ENCODE measurements around the gene LY6G5B. TPM values are rescaled to one million over a fixed set of nuclear protein-coding genes. Genes with fewer than 3 reads are reported as not detected.

The LY6G5B gene, protein sequence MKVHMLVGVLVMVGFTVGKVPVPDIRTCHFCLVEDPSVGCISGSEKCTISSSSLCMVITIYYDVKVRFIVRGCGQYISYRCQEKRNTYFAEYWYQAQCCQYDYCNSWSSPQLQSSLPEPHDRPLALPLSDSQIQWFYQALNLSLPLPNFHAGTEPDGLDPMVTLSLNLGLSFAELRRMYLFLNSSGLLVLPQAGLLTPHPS
- total RNA-seq (10 to 100 TPM; 39.3 to 39.8 TPM), polyA plus RNA-seq (under 1 TPM in 1 of 2 donors, not detected in 1; 0.98 TPM)

DNA sequence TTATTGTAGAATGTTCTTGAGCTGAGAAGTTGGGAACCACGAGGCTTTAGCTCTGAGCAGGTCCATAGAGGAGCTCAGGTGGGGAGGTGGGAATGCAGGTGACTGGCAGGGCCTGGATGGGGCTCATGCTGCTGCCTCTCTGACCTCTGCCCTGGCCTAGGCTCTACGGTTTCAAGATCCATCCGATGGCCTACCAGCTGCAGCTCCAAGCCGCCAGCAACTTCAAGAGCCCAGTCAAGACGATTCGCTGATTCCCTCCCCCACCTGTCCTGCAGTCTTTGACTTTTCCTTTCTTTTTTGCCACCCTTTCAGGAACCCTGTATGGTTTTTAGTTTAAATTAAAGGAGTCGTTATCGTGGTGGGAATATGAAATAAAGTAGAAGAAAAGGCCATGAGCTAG is at the start of gene LY6G5B:
Gene LY6G5B, plus strand, starts transcription at position 301 of the 400 bp plus-strand sequence. CDS start 975 bp downstream, outside the sequence.
- Histone ChIP-seq H3K4me1 (ENCODE audit: insufficient read depth, low read length) (peaks cover 29% of the 10 kb centered on the region), H3K36me3 (ENCODE audit: insufficient read depth, low read length) (peaks cover 66% of the 10 kb centered on the region), H3K27me3 (ENCODE audit: insufficient read depth, low read length) (no peaks in the 10 kb centered on the region), H3K27ac (ENCODE audit: low read depth, low read length) (no peak within 1 kb of the TSS), H3K4me3 (ENCODE audit: low read length in 2 of 2) (no peak within 1 kb of the TSS), H3K9me3 (ENCODE audit: control insufficient read depth in 1 of 2, low read length in 2 of 2) (no peaks in the 10 kb centered on the region)
- CTCF ChIA-PET (ENCODE audit: partially characterized antibody) = interaction anchor here (2.5 kb wide), 1 partner anchor 11 kb away, joined by 8 read pairs; the partner anchor contains the start of gene LY6G5C
- POLR2A ChIA-PET (ENCODE audit: partially characterized antibody) = interaction anchor here (3.3 kb wide), 1 partner anchor 18 kb away, joined by 16 read pairs; the partner anchor contains the start of gene BAG6
- Mint-ChIP-seq H3K36me3 (peaks cover 47 to 68% of the 10 kb centered on the region in 2 donors), H3K9me3 (no peaks in the 10 kb centered on the region), H3K27me3 (no peaks in the 10 kb centered on the region), H3K27ac (peak within 1 kb of the TSS; percentile 13 to 70 (median 57)), H3K4me3 (peak within 1 kb of the TSS in 1 of 8 donors; percentile 39), H3K4me1 (peaks cover 14 to 32% (median 23%) of the 10 kb centered on the region in 4 donors)
- DNase-seq = no peak
- intact Hi-C loops (cut with micrococcal nuclease) = loop anchor here (5.0 to 10.0 kb wide), 2 partner anchors 228 to 1535 kb away; partner anchors contain the start of genes EHMT2, HSD17B8, RING1 and RXRB

DNA sequence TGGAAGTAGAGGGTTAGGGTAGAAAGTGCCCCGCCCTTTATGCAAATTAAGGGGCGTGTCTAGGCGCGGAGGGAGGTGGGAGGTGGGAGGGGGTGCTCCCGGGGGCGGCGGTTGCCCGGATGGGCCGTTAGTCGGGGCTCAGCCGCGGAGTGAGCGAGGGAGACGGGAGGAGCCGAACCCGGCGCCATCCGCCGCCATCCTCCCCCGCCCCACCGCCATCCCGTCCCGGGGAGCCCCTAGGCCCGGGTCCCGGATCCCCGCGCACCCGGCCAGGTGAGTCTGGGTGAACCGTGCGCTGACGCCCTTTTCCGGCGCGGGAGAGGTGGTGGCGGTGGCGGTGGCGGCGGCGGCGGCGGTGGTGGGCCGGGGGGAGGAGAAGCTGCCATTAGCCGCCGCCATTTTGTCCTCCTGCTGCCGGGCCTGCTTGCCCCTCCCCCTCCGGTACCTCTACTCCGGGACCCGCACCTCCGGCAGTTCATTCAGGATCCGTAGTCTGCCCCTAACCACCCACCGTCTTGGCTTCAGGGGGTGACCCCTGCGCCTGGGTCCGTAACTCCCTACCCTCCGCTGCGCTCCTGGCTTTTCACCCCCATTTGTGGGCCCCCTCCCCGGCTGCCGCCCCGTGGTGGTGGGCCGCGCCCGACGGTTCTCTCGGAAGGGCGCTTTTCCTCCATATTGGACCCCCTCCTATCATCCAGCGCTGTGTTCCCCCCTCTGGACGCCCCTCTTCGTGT is 49.0 kb upstream of the LY6G5B start, which contains the start of gene PRRC2A:
Gene PRRC2A, plus strand, starts transcription at position 130 of the 734 bp plus-strand sequence. CDS start 2,075 bp downstream, outside the sequence.
- H3K36me3 Mint-ChIP-seq = peaks cover 12 to 46% of the 10 kb centered on the region in 2 donors
- POLR2A ChIA-PET (ENCODE audit: partially characterized antibody) = interaction anchor here (0.8 to 4.5 kb wide), 24 partner anchors 18 to 351 kb away, joined by 3 to 66 read pairs (median 5); partner anchors contain the start of genes APOM, ATP6V1G2, BAG6 and C6orf47
- intact Hi-C loops (cut with micrococcal nuclease) = loop anchor here (1.0 kb wide), 6 partner anchors 32 to 423 kb away; partner anchors contain the start of genes ABHD16A, BAG6 and NFKBIL1
- peaks cover 21 to 42% (median 33%) of the 10 kb centered on the region in 4 donors for H3K4me1 Mint-ChIP-seq
- peaks cover 27% of the 10 kb centered on the region for H3K4me1 ChIP-seq (ENCODE audit: insufficient read depth, low read length)
- H3K27ac Mint-ChIP-seq = peak within 1 kb of the TSS; percentile 91 to 99 (median 98)
- no peaks in the 10 kb centered on the region for H3K9me3 ChIP-seq (ENCODE audit: control insufficient read depth in 1 of 2, low read length in 2 of 2)
- CTCF ChIA-PET (ENCODE audit: partially characterized antibody) = no interaction called here
- H3K27me3 ChIP-seq (ENCODE audit: insufficient read depth, low read length) = no peaks in the 10 kb centered on the region
- H3K36me3 ChIP-seq (ENCODE audit: insufficient read depth, low read length) = peaks cover 29% of the 10 kb centered on the region
- H3K4me3 Mint-ChIP-seq = peak within 1 kb of the TSS; percentile 89 to 98 (median 94)
- no peaks in the 10 kb centered on the region for H3K9me3 Mint-ChIP-seq
- no peaks in the 10 kb centered on the region for H3K27me3 Mint-ChIP-seq
- H3K27ac ChIP-seq (ENCODE audit: low read depth, low read length) = peak within 1 kb of the TSS; percentile 99
- peak in 1 of 5 donors; percentile 85 for DNase-seq
- peak within 1 kb of the TSS; percentile 83 to 93 for H3K4me3 ChIP-seq (ENCODE audit: low read length in 2 of 2)

DNA sequence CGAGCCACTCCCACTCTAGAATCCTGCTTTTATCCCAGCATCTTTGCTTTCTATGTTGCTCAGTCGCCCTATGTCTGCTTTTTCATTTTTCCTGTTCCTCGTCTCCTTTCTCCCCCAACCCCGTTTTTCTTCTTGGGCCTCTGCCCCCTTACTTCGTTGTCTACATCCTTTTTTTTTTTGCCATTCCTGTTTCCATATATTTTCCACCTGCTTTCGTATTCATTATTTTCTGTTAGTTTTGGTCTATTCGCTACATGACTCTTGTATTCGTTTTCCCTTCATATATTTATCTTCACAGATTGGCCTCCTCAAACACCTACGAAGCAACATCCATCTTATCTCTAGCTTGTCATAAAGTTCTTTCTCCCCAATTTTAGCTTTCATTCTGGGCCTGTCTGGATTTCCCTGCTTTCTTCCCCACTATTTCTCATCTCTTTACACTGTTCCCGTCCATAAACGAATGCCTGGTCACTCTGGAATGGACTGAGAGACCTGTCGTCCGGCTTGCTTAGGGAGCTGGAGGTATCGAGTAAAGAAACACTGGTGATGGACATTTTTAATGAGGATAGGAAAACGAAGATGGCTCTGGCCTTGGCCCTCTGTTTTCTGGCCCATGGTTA is 48.3 kb upstream of the LY6G5B start:
- Histone ChIP-seq H3K9me3 (ENCODE audit: control insufficient read depth in 1 of 2, low read length in 2 of 2) (no peaks in the 10 kb centered on the region), H3K4me3 (ENCODE audit: low read length in 2 of 2) (peak overlapping the region; percentile 83 to 93), H3K36me3 (ENCODE audit: insufficient read depth, low read length) (peaks cover 36% of the 10 kb centered on the region), H3K27ac (ENCODE audit: low read depth, low read length) (peak overlapping the region; percentile 99), H3K27me3 (ENCODE audit: insufficient read depth, low read length) (no peaks in the 10 kb centered on the region), H3K4me1 (ENCODE audit: insufficient read depth, low read length) (peaks cover 20% of the 10 kb centered on the region)
- no peaks in the 10 kb centered on the region for H3K9me3 Mint-ChIP-seq
- intact Hi-C loops (cut with micrococcal nuclease) = no loop called here
- peaks cover 19 to 52% of the 10 kb centered on the region in 2 donors for H3K36me3 Mint-ChIP-seq
- no peaks in the 10 kb centered on the region for H3K27me3 Mint-ChIP-seq
- H3K4me3 Mint-ChIP-seq = peak overlapping the region; percentile 85 to 95 (median 90)
- peak in 2 of 5 donors; percentile 18 to 27 for DNase-seq
- POLR2A ChIA-PET (ENCODE audit: partially characterized antibody) = interaction anchor here (0.8 to 4.5 kb wide), 19 partner anchors 18 to 351 kb away, joined by 3 to 66 read pairs (median 5); partner anchors contain the start of genes APOM, BAG6, C6orf47 and DDX39B
- peak overlapping the region; percentile 90 to 99 (median 96) for H3K27ac Mint-ChIP-seq
- CTCF ChIA-PET (ENCODE audit: partially characterized antibody) = interaction anchor here (0.9 to 1.8 kb wide), 4 partner anchors 23 to 149 kb away, joined by 3 to 8 read pairs (median 4); partner anchors contain the start of gene GPANK1
- H3K4me1 Mint-ChIP-seq = peaks cover 20 to 37% (median 28%) of the 10 kb centered on the region in 4 donors

DNA sequence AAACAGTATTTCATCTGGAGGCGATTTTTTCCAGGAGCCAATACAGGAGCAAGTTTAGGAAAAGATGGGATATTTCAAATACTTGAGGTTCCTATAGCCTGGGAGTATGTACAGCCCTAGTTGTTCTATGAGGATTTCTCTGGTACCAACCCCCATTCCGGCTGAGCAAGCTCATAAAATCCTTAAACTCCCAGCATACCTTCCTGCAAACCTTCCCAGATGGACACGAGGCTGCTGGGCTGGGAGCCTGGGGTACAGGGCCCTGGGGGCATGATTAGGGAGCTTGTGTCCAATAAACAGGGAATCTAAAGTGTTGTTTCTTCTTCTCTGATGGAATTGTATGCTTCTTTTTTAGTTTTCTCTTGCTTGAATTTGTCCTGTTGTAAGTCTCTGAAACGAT is 47.8 kb upstream of the LY6G5B start:
- Mint-ChIP-seq H3K27ac (peak overlapping the region; percentile 90 to 99 (median 96)), H3K27me3 (no peaks in the 10 kb centered on the region), H3K4me1 (peaks cover 20 to 32% (median 25%) of the 10 kb centered on the region in 4 donors), H3K4me3 (peak overlapping the region; percentile 85 to 95 (median 90)), H3K36me3 (peaks cover 23 to 56% of the 10 kb centered on the region in 2 donors), H3K9me3 (no peaks in the 10 kb centered on the region)
- no peak for DNase-seq
- no peaks in the 10 kb centered on the region for H3K9me3 ChIP-seq (ENCODE audit: control insufficient read depth in 1 of 2, low read length in 2 of 2)
- CTCF ChIA-PET (ENCODE audit: partially characterized antibody) = interaction anchor here (0.9 to 1.8 kb wide), 7 partner anchors 12 to 148 kb away, joined by 3 to 8 read pairs (median 3); partner anchors contain the start of genes DDAH2 and GPANK1
- H3K36me3 ChIP-seq (ENCODE audit: insufficient read depth, low read length) = peaks cover 42% of the 10 kb centered on the region
- intact Hi-C loops (cut with micrococcal nuclease) = no loop called here
- peak overlapping the region; percentile 99 for H3K27ac ChIP-seq (ENCODE audit: low read depth, low read length)
- H3K27me3 ChIP-seq (ENCODE audit: insufficient read depth, low read length) = no peaks in the 10 kb centered on the region
- POLR2A ChIA-PET (ENCODE audit: partially characterized antibody) = interaction anchor here (0.8 to 4.5 kb wide), 19 partner anchors 11 to 350 kb away, joined by 3 to 66 read pairs (median 5); partner anchors contain the start of genes BAG6, DDX39B, DXO and EHMT2
- H3K4me3 ChIP-seq (ENCODE audit: low read length in 2 of 2) = peak overlapping the region in 1 of 2 donors; percentile 93
- H3K4me1 ChIP-seq (ENCODE audit: insufficient read depth, low read length) = peaks cover 19% of the 10 kb centered on the region

DNA sequence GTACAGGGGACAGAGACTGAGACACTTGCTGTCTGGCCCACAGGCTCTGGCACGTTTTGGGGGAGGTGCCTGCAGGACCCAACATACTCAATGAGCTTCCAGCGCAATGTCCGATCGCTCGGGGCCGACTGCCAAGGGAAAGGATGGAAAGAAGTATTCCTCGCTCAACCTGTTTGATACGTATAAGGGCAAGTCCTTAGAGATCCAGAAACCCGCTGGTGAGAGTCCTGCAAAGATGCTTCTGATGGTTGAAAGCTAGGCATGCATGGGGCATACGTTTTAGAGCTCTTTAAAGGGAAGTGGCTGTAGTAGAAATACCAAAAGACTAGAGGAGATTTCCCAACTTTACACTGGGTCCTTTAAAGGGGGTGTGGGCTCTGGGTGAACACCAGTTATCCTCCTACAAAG is 47.1 kb upstream of the LY6G5B start:
- H3K9me3 ChIP-seq (ENCODE audit: control insufficient read depth in 1 of 2, low read length in 2 of 2) = no peaks in the 10 kb centered on the region
- H3K4me1 ChIP-seq (ENCODE audit: insufficient read depth, low read length) = peaks cover 19% of the 10 kb centered on the region
- Mint-ChIP-seq H3K4me1 (peaks cover 20 to 31% (median 25%) of the 10 kb centered on the region in 4 donors), H3K27me3 (no peaks in the 10 kb centered on the region), H3K36me3 (peaks cover 30 to 63% of the 10 kb centered on the region in 2 donors), H3K27ac (peak overlapping the region; percentile 16 to 99 (median 93)), H3K4me3 (peak overlapping the region in 3 of 8 donors; percentile 1 to 92 (median 21)), H3K9me3 (no peaks in the 10 kb centered on the region)
- peak overlapping the region; percentile 10 for H3K27ac ChIP-seq (ENCODE audit: low read depth, low read length)
- DNase-seq = no peak
- H3K36me3 ChIP-seq (ENCODE audit: insufficient read depth, low read length) = peaks cover 48% of the 10 kb centered on the region
- ChIA-PET CTCF (ENCODE audit: partially characterized antibody) (interaction anchor here (0.6 to 1.8 kb wide), 8 partner anchors 11 to 241 kb away, joined by 3 to 8 read pairs (median 4); partner anchors contain the start of genes DDAH2 and GPANK1), POLR2A (ENCODE audit: partially characterized antibody) (interaction anchor here (0.6 to 4.5 kb wide), 16 partner anchors 10 to 554 kb away, joined by 3 to 66 read pairs (median 5); partner anchors contain the start of genes BAG6, DDX39B, EHMT2 and GPANK1)
- no peaks in the 10 kb centered on the region for H3K27me3 ChIP-seq (ENCODE audit: insufficient read depth, low read length)
- no peak overlapping the region for H3K4me3 ChIP-seq (ENCODE audit: low read length in 2 of 2)
- intact Hi-C loops (cut with micrococcal nuclease) = no loop called here

DNA sequence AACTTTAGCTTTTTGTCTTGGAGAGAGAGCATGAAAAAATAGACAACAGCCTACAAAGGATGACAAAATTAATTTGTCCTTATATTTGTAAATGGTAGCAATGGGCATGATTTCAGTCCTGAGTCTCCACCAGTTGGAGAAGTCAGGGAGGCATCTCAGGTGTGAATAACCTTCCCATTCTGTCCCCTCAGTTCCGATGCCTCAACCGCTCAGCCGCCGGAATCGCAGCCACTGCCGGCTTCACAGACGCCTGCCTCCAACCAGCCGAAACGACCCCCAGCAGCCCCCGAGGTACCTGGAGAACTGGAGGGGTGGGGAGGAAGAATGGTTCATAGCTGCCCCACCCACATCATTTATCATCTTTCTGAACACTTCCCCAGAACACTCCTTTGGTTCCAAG is 45.7 kb upstream of the LY6G5B start:
- H3K9me3 Mint-ChIP-seq = no peaks in the 10 kb centered on the region
- no peaks in the 10 kb centered on the region for H3K27me3 Mint-ChIP-seq
- no peak for DNase-seq
- intact Hi-C loops (cut with micrococcal nuclease) = no loop called here
- no peak overlapping the region for H3K4me3 Mint-ChIP-seq
- Histone ChIP-seq H3K9me3 (ENCODE audit: control insufficient read depth in 1 of 2, low read length in 2 of 2) (no peaks in the 10 kb centered on the region), H3K27ac (ENCODE audit: low read depth, low read length) (no peak overlapping the region), H3K27me3 (ENCODE audit: insufficient read depth, low read length) (no peaks in the 10 kb centered on the region), H3K4me1 (ENCODE audit: insufficient read depth, low read length) (peaks cover 19% of the 10 kb centered on the region), H3K36me3 (ENCODE audit: insufficient read depth, low read length) (peaks cover 62% of the 10 kb centered on the region), H3K4me3 (ENCODE audit: low read length in 2 of 2) (no peak overlapping the region)
- peak overlapping the region in 1 of 7 donors; percentile 60 for H3K27ac Mint-ChIP-seq
- H3K4me1 Mint-ChIP-seq = peaks cover 20 to 31% (median 24%) of the 10 kb centered on the region in 4 donors
- ChIA-PET CTCF (ENCODE audit: partially characterized antibody) (no interaction called here), POLR2A (ENCODE audit: partially characterized antibody) (interaction anchor here (0.8 to 4.5 kb wide), 3 partner anchors 15 to 42 kb away, joined by 3 to 66 read pairs (median 6); partner anchors contain the start of genes BAG6 and LTB)
- peaks cover 37 to 77% of the 10 kb centered on the region in 2 donors for H3K36me3 Mint-ChIP-seq
